ENCODE results near the gene ASCL3.

The ASCL3 gene

GRCh38 chr11:8928981-8929615 lies 13.7 kb downstream of the ASCL3 start:
- TF ChIP-seq GATA2 (IDR thresholded peaks at IDR 0.05; ENCODE audit: low read depth, low read length), result no peak
- TF ChIP-seq GATA3 (IDR thresholded peaks at IDR 0.05; ENCODE audit: low read depth, low read length), result no peak

GRCh38 chr11:8928205-8928604 lies 14.6 kb downstream of the ASCL3 start:
- TF ChIP-seq GATA2 (IDR thresholded peaks at IDR 0.05; ENCODE audit: low read depth, low read length) (no peak), GATA3 (IDR thresholded peaks at IDR 0.05; ENCODE audit: low read depth, low read length) (no peak)

- TF ChIP-seq GATA2 (IDR thresholded peaks at IDR 0.05; ENCODE audit: low read depth, low read length) (no peak), GATA3 (IDR thresholded peaks at IDR 0.05; ENCODE audit: low read depth, low read length) (no peak)
These were observed 15.6 kb downstream of the ASCL3 start for GRCh38 chr11:8927233-8927632.

- TF ChIP-seq GATA2 (IDR thresholded peaks at IDR 0.05; ENCODE audit: low read depth, low read length) (no peak), GATA3 (IDR thresholded peaks at IDR 0.05; ENCODE audit: low read depth, low read length) (no peak)
These were observed 16.6 kb downstream of the ASCL3 start for GRCh38 chr11:8926236-8926635.

- no peak for TF ChIP-seq GATA2 (IDR thresholded peaks at IDR 0.05; ENCODE audit: low read depth, low read length)
- no peak for TF ChIP-seq GATA3 (IDR thresholded peaks at IDR 0.05; ENCODE audit: low read depth, low read length)
These were observed 17.1 kb downstream of the ASCL3 start for GRCh38 chr11:8925711-8926110.

GRCh38 chr11:8922691-8923090 lies 20.1 kb downstream of the ASCL3 start:
- TF ChIP-seq GATA2 (IDR thresholded peaks at IDR 0.05; ENCODE audit: low read depth, low read length) (no peak), GATA3 (IDR thresholded peaks at IDR 0.05; ENCODE audit: low read depth, low read length) (no peak)

- no peak for TF ChIP-seq GATA3 (IDR thresholded peaks at IDR 0.05; ENCODE audit: low read depth, low read length)
- no peak for TF ChIP-seq GATA2 (IDR thresholded peaks at IDR 0.05; ENCODE audit: low read depth, low read length)
These were observed 25.5 kb downstream of the ASCL3 start for GRCh38 chr11:8917157-8917825.

GRCh38 chr11:8914661-8915018 lies 28.2 kb downstream of the ASCL3 start:
- TF ChIP-seq GATA3 (IDR thresholded peaks at IDR 0.05; ENCODE audit: low read depth, low read length) (no peak), GATA2 (IDR thresholded peaks at IDR 0.05; ENCODE audit: low read depth, low read length) (no peak)

GRCh38 chr11:8913961-8914660 lies 28.7 kb downstream of the ASCL3 start:
- no peak for TF ChIP-seq GATA2 (IDR thresholded peaks at IDR 0.05; ENCODE audit: low read depth, low read length)
- no peak for TF ChIP-seq GATA3 (IDR thresholded peaks at IDR 0.05; ENCODE audit: low read depth, low read length)

- no peak for TF ChIP-seq GATA3 (IDR thresholded peaks at IDR 0.05; ENCODE audit: low read depth, low read length)
These were observed 31.6 kb downstream of the ASCL3 start, which contains the start of gene AKIP1 for GRCh38 chr11:8911029-8911823. Gene AKIP1 (plus strand): TSS chr11:8911189. CDS start chr11:8911450, 261 bp downstream.

- TF ChIP-seq GATA3 (IDR thresholded peaks at IDR 0.05; ENCODE audit: low read depth, low read length) (no peak), GATA2 (IDR thresholded peaks at IDR 0.05; ENCODE audit: low read depth, low read length) (no peak)
These were observed 32.2 kb downstream of the ASCL3 start for GRCh38 chr11:8910649-8911026.

- TF ChIP-seq GATA2 (IDR thresholded peaks at IDR 0.05; ENCODE audit: low read depth, low read length) (no peak), GATA3 (IDR thresholded peaks at IDR 0.05; ENCODE audit: low read depth, low read length) (no peak)
These were observed 34.7 kb downstream of the ASCL3 start for GRCh38 chr11:8908099-8908498.

- TF ChIP-seq GATA2 (IDR thresholded peaks at IDR 0.05; ENCODE audit: low read depth, low read length), result no peak
- no peak for TF ChIP-seq GATA3 (IDR thresholded peaks at IDR 0.05; ENCODE audit: low read depth, low read length)
These were observed 35.7 kb downstream of the ASCL3 start for GRCh38 chr11:8907116-8907515.

GRCh38 chr11:8905528-8906165 lies 37.2 kb downstream of the ASCL3 start:
- TF ChIP-seq GATA2 (IDR thresholded peaks at IDR 0.05; ENCODE audit: low read depth, low read length) (no peak), GATA3 (IDR thresholded peaks at IDR 0.05; ENCODE audit: low read depth, low read length) (no peak)
